IMR-90 (cell line): ENCODE data around the gene AJAP1. TPM values are rescaled to one million over a fixed set of nuclear protein-coding genes. Genes with fewer than 3 reads are reported as not detected.

Experiments used
- ATAC-seq: fragments of 200-7000 bp; cut with Tn5 transposase; 2 replicates; pipeline ENCODE4 v1.9.1; 2020; ENCODE audit warnings: low read depth, mild to moderate bottlenecking, moderate library complexity
- BruUV-seq: library from RNA; stranded (reverse); fragments of 400-500 nt; replicated peaks from 2 replicates; lab custom pipeline; 2021; lab: Mats Ljungman, UMichigan
- CTCF ChIA-PET: fragments of 300-600 bp; formaldehyde crosslinking; extraction: SDS; loops from one replicate; lab custom pipeline; 2021; ENCODE audit warnings: antibody characterized with exemption; lab: Yijun Ruan, JAX
- POLR2A ChIA-PET: fragments of 300-600 bp; sonication (Branson Sonifier 250); formaldehyde crosslinking; loops from one replicate; lab custom pipeline; 2022; ENCODE audit warnings: antibody characterized with exemption; ENCODE audit not compliant: unreplicated experiment; lab: Charles Lee
- DNase-seq: peaks from one replicate; pipeline ENCODE4 v3.0.0; 2013
- H2AFZ ChIP-seq: replicated peaks from 2 replicates; pipeline ENCODE3; 2013; ENCODE audit warnings: low read length, mild to moderate bottlenecking; ENCODE audit not compliant: poor library complexity
- H2AK5ac ChIP-seq: 2 replicates; pipeline ENCODE4 v1.6.1; 2013; ENCODE audit warnings: low read depth, low read length, inconsistent platforms
- H2AK9ac ChIP-seq: replicated peaks from 2 replicates; pipeline ENCODE3; 2013; ENCODE audit warnings: mild to moderate bottlenecking, low read depth, low read length, moderate library complexity; ENCODE audit not compliant: poor library complexity
- H2BK120ac ChIP-seq: 2 replicates; pipeline ENCODE4 v1.6.1; 2013; ENCODE audit warnings: low read depth, low read length, inconsistent platforms
- H2BK15ac ChIP-seq: 3 replicates; pipeline ENCODE4 v1.6.1; 2013; ENCODE audit warnings: low read depth, low read length, inconsistent platforms
- H2BK20ac ChIP-seq: 2 replicates; pipeline ENCODE4 v1.6.1; 2013; ENCODE audit warnings: low read depth, mild to moderate bottlenecking, inconsistent platforms, low read length, moderate library complexity
- H2BK5ac ChIP-seq: 2 replicates; pipeline ENCODE4 v1.6.1; 2013; ENCODE audit warnings: mild to moderate bottlenecking, low read depth, low read length, inconsistent platforms; ENCODE audit not compliant: poor library complexity, severe bottlenecking
- H3K14ac ChIP-seq: replicated peaks from 2 replicates; pipeline ENCODE4 v1.6.1; 2013; ENCODE audit warnings: low read depth, low read length, inconsistent platforms
- H3K18ac ChIP-seq: 2 replicates; pipeline ENCODE4 v1.6.1; 2013; ENCODE audit warnings: low read depth, low read length, control low read depth
- H3K23ac ChIP-seq: 2 replicates; pipeline ENCODE4 v1.6.1; 2013; ENCODE audit warnings: low read depth, low read length, inconsistent platforms
- H3K27ac ChIP-seq: 2 replicates; pipeline ENCODE4 v1.5.1; 2013; ENCODE audit warnings: mild to moderate bottlenecking, control low read depth, low read length; ENCODE audit not compliant: insufficient read depth
- H3K27me3 ChIP-seq: 2 replicates; pipeline ENCODE4 v1.6.1; 2013; ENCODE audit warnings: low read length; ENCODE audit not compliant: control insufficient read depth, insufficient read depth
- H3K36me3 ChIP-seq: 2 replicates; pipeline ENCODE4 v1.6.1; 2013; ENCODE audit warnings: low read length, mixed read lengths; ENCODE audit not compliant: control insufficient read depth, insufficient read depth
- H3K4ac ChIP-seq: 2 replicates; pipeline ENCODE4 v1.6.1; 2013; ENCODE audit warnings: low read depth, low read length, inconsistent platforms
- H3K4me1 ChIP-seq: 2 replicates; pipeline ENCODE4 v1.6.1; 2013; ENCODE audit warnings: low read length, mixed read lengths; ENCODE audit not compliant: control insufficient read depth, insufficient read depth
- H3K4me2 ChIP-seq: 2 replicates; pipeline ENCODE4 v1.6.1; 2013; ENCODE audit warnings: low read depth, mild to moderate bottlenecking, control low read depth, low read length, moderate library complexity
- H3K4me3 ChIP-seq: 2 replicates; pipeline ENCODE4 v1.5.1; 2013; ENCODE audit warnings: low read depth, mild to moderate bottlenecking, control low read depth, low read length, moderate library complexity; ENCODE audit not compliant: insufficient read depth
- H3K56ac ChIP-seq: 2 replicates; pipeline ENCODE4 v1.6.1; 2013; ENCODE audit warnings: low read length, inconsistent platforms; ENCODE audit not compliant: insufficient read depth; ENCODE audit errors: extremely low read depth
- H3K79me1 ChIP-seq, 2 experiments: 2 replicates each; pipeline ENCODE4 v1.6.1; 2013; ENCODE audit warnings: low read length in 2 of 2, inconsistent platforms in 1 of 2, low read depth in 1 of 2
- H3K9ac ChIP-seq: 2 replicates; pipeline ENCODE4 v1.6.1; 2013; ENCODE audit warnings: low read depth, low read length, control low read depth
- H3K9me1 ChIP-seq: 2 replicates; pipeline ENCODE4 v1.6.1; 2013; ENCODE audit warnings: low read length, inconsistent platforms; ENCODE audit not compliant: insufficient read depth
- H3K9me3 ChIP-seq: 2 replicates; pipeline ENCODE4 v1.6.1; 2013; ENCODE audit warnings: low read length; ENCODE audit not compliant: control insufficient read depth, insufficient read depth
- H4K20me1 ChIP-seq: 2 replicates; pipeline ENCODE4 v1.6.1; 2013; ENCODE audit warnings: low read length, inconsistent platforms; ENCODE audit not compliant: insufficient read depth
- H4K5ac ChIP-seq: 2 replicates; pipeline ENCODE4 v1.6.1; 2013; ENCODE audit warnings: mild to moderate bottlenecking, low read depth, low read length, control low read depth
- H4K8ac ChIP-seq, 2 experiments: 2 replicates each; pipeline ENCODE4 v1.6.1; 2013; ENCODE audit warnings: low read depth in 2 of 2, low read length in 2 of 2, control low read depth in 1 of 2, inconsistent platforms in 1 of 2
- H4K91ac ChIP-seq: 2 replicates; pipeline ENCODE4 v1.6.1; 2013; ENCODE audit warnings: low read depth, low read length, inconsistent platforms; ENCODE audit not compliant: insufficient read depth
- CEBPB ChIP-seq: IDR thresholded peaks from 2 replicates; pipeline ENCODE4 v1.6.1; 2012; ENCODE audit warnings: low read depth, low read length, improper control_type of control experiment
- CHD1 ChIP-seq: IDR thresholded peaks from 2 replicates; pipeline ENCODE4 v1.6.1; 2012; ENCODE audit warnings: low read depth, low read length, improper control_type of control experiment
- CTCF ChIP-seq: conservative IDR thresholded peaks from 2 replicates; pipeline ENCODE4 v1.5.1; 2012; ENCODE audit warnings: mild to moderate bottlenecking, low read depth, low read length, improper control_type of control experiment
- MAFK ChIP-seq: IDR thresholded peaks from 2 replicates; pipeline ENCODE4 v1.6.1; 2012; ENCODE audit warnings: low read depth, low read length, improper control_type of control experiment
- MAZ ChIP-seq: IDR thresholded peaks from 2 replicates; pipeline ENCODE4 v1.6.1; 2012; ENCODE audit warnings: low read depth, mild to moderate bottlenecking, low read length, improper control_type of control experiment, moderate library complexity, borderline replicate concordance
- MXI1 ChIP-seq: IDR thresholded peaks from 2 replicates; pipeline ENCODE4 v1.6.1; 2012; ENCODE audit warnings: low read depth, mild to moderate bottlenecking, low read length, moderate library complexity, borderline replicate concordance
- NFE2L2 ChIP-seq: fragments of 150-350 bp; IDR thresholded peaks from 2 replicates; pipeline ENCODE4 v1.6.1; 2016; ENCODE audit warnings: low read depth, mild to moderate bottlenecking, low read length
- POLR2A ChIP-seq: IDR thresholded peaks from 2 replicates; pipeline ENCODE4 v1.6.1; 2012; ENCODE audit warnings: mild to moderate bottlenecking, low read depth, low read length
- RCOR1 ChIP-seq: IDR thresholded peaks from 2 replicates; pipeline ENCODE4 v1.6.1; 2012; ENCODE audit warnings: mild to moderate bottlenecking, low read length, improper control_type of control experiment; ENCODE audit not compliant: insufficient replicate concordance
- RFX5 ChIP-seq: IDR thresholded peaks from 2 replicates; pipeline ENCODE4 v1.8.0; 2012; ENCODE audit warnings: low read depth, mild to moderate bottlenecking, low read length, moderate library complexity
- SMC3 ChIP-seq: fragments of 150-350 bp; IDR thresholded peaks from 2 replicates; pipeline ENCODE4 v1.6.1; 2016; ENCODE audit warnings: low read depth, mild to moderate bottlenecking, antibody characterized with exemption, low read length, moderate library complexity
- WGBS, 2 experiments: methylation state at CpG; one replicate each; pipeline versions ENCODE4 v1.1.5 to v1.1.7; 2013; ENCODE audit warnings: missing lambda C conversion rate in 2 of 2; ENCODE audit not compliant: insufficient read length in 1 of 2; ENCODE audit errors: extremely low coverage in 2 of 2; 5-methylcytosine and 5-hydroxymethylcytosine counted together
- dilution Hi-C: fragments of 300-500 bp; cut with HindIII; formaldehyde crosslinking; loops from one replicate; pipeline ENCODE4 v1.14.3; 2018; ENCODE audit warnings: low sequenced_read_pairs; ENCODE audit not compliant: unreplicated experiment
- in situ Hi-C: fragments of 300-500 bp; cut with MboI; formaldehyde crosslinking; loops from 3 replicates; pipeline ENCODE4 v1.14.3; 2019; ENCODE audit warnings: low sequenced_read_pairs, inconsistent platforms, mixed read lengths
- intact Hi-C: fragments of 100-400 bp; cut with micrococcal nuclease; formaldehyde crosslinking; loops from 2 replicates; pipeline ENCODE4 v1.10.0; 2022
- polyA plus RNA-seq, 3 experiments: library from polyadenylated mRNA; depleted of rRNA; stranded (reverse); fragments of >200 nt; gene quantifications; 2 replicates each; pipeline ENCODE4 v1.2.3, GENCODE V29; 2012; ENCODE audit warnings: low replicate concordance in 1 of 3
- total RNA-seq: library from RNA; depleted of rRNA; stranded (reverse); fragments of >200 nt; gene quantifications from 2 replicates; pipeline ENCODE4 v1.2.3, GENCODE V29; 2012
- TF ChIP-seq, protein P1 (sequence below): fragments of 150-350 bp; IDR thresholded peaks from 2 replicates; pipeline ENCODE4 v1.6.1; 2017; ENCODE audit warnings: mild to moderate bottlenecking, antibody characterized with exemption, low read length, low read depth

Gene AJAP1
- total and polyA plus RNA-seq, 2 of the 4 experiments (the other 2 are of a cell fraction), result under 0.01 to 0.02 TPM

DNA sequence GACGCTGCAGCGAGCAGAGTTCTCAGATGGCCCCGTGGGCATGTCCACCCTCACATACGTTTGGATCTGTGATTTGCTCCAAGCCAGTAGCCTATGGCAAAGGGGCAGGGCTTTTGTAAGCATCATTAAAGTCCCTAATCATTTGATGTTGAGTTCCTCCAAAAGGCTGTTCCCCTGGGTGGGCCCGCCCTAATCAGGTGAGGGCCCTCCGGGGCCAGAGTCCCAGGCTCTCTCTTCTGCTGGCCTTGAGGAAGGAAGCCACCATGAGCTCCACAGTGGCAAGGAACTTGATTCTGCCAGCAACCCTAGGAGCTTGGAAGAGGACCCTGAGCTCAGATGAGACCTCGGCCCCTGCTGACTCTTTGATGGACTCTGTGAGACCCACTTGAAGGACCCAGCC lies 25.4 kb upstream of the AJAP1 start:
- CTCF ChIA-PET, result no interaction called here

More for the DNA sequence above, 25.4 kb upstream of the AJAP1 start:
- in situ Hi-C loops (no loop called here), intact Hi-C loops (no loop called here), dilution Hi-C loops (no loop called here)
- Histone ChIP-seq H2BK20ac (no peak overlapping the region), H4K8ac (no peak overlapping the region), H2AFZ (no peak overlapping the region), H3K27ac (no peak overlapping the region), H3K23ac (no peak overlapping the region), H4K20me1 (no peaks in the 10 kb centered on the region), H3K79me1 (no peaks in the 10 kb centered on the region), H2BK120ac (no peak overlapping the region), H3K27me3 (no peaks in the 10 kb centered on the region), H4K5ac (no peak overlapping the region), H2BK5ac (no peak overlapping the region), H3K36me3 (no peaks in the 10 kb centered on the region), H4K91ac (no peak overlapping the region), H3K4me2 (no peak overlapping the region), H3K9me1 (no peaks in the 10 kb centered on the region), H3K4me3 (no peak overlapping the region), H3K4ac (no peak overlapping the region), H3K9me3 (peaks cover 60% of the 10 kb centered on the region), H3K14ac (no peak overlapping the region), H2AK9ac (no peak overlapping the region), H3K9ac (no peak overlapping the region), H3K4me1 (no peaks in the 10 kb centered on the region), H3K56ac (no peak overlapping the region), H2BK15ac (no peak overlapping the region), H2AK5ac (no peak overlapping the region), H3K18ac (no peak overlapping the region)
- TF ChIP-seq CTCF, result no peak
- no peak for TF ChIP-seq CHD1
- no peak for TF ChIP-seq MAFK
- TF ChIP-seq MAZ, result no peak
- no peak for TF ChIP-seq SMC3
- TF ChIP-seq NFE2L2, result no peak
- TF ChIP-seq MXI1, result no peak
- no peak for TF ChIP-seq POLR2A
- no peak for TF ChIP-seq RCOR1
- TF ChIP-seq, protein P1, sequence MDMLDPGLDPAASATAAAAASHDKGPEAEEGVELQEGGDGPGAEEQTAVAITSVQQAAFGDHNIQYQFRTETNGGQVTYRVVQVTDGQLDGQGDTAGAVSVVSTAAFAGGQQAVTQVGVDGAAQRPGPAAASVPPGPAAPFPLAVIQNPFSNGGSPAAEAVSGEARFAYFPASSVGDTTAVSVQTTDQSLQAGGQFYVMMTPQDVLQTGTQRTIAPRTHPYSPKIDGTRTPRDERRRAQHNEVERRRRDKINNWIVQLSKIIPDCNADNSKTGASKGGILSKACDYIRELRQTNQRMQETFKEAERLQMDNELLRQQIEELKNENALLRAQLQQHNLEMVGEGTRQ, result no peak
- TF ChIP-seq CEBPB, result no peak
- TF ChIP-seq RFX5, result no peak
- POLR2A ChIA-PET, result no interaction called here
- 58% methylated on average over 6 of the region's 7 CpGs; no CpG with 5 or more reads in 1 of the 2 experiments for WGBS, 2 experiments
- BruUV-seq, result no TSS peak
- DNase-seq, result no peak
- ATAC-seq, result no peak
